Measurements from ENCODE around the gene MAB21L4. TPM values are rescaled to one million over a fixed set of nuclear protein-coding genes. Genes with fewer than 3 reads are reported as not detected.

Gene MAB21L4
- total and polyA plus RNA-seq, 11 donors = 0.10 to 0.75 TPM; not detected in 9

DNA sequence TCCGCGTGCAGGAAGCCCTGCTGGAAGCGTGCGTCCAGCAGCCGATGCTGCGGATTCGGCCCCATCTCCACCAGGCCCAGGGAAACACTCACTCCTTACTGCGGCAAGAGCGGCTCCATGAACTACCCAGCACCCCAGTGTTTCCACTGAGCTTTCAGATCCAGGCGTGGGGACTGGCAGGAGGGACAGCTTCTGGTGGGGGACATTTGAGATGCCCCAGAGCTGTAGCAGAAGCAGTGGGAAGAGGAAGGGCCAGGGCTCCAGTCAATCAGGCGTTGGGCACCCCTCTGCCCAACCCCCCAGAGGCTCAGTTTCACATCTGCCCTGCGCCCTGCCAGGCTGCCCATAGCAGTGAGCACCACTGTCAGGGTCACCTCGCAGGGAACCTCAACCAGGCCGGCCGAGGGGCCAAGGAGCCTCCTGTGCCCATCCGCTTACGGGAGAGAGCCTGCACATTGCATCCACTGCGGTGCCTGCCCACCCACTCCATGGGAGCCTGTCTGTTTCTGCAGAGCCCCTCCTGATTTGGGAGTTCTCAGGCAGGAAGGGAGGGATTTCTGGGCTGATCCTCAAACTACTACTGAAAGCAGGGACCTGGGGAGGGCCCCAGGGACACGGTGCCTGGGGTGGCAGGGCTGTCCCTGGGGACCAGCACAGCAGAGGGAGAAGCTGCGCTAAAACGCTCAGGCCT is 22.7 kb downstream of the MAB21L4 start:
- intact Hi-C loops (cut with DNase I) = no loop called here
- H3K27ac ChIP-seq = no peak overlapping the region
- no peaks in the 10 kb centered on the region for H3K9me3 ChIP-seq
- ATAC-seq (no peak), DNase-seq (no peak)
- WGBS, 4 donors = 83 to 89% (median 86%) methylated on average over 5 to 21 of the region's 21 CpGs
- H3K4me1 ChIP-seq = no peaks in the 10 kb centered on the region
- H3K27me3 ChIP-seq = no peaks in the 10 kb centered on the region
- no peak overlapping the region for H3K4me3 ChIP-seq
- TF ChIP-seq CTCF (IDR thresholded peaks at IDR 0.05) = no peak
- TF ChIP-seq POLR2A (IDR thresholded peaks at IDR 0.05) = no peak
- no peaks in the 10 kb centered on the region for H3K36me3 ChIP-seq

- 84 to 92% (median 86%) methylated on average over 12 to 17 of the region's 17 CpGs for WGBS, 4 donors
- Histone ChIP-seq H3K4me1 (no peaks in the 10 kb centered on the region), H3K36me3 (no peaks in the 10 kb centered on the region), H3K27ac (no peak overlapping the region), H3K27me3 (no peaks in the 10 kb centered on the region), H3K9me3 (no peaks in the 10 kb centered on the region), H3K4me3 (no peak overlapping the region)
- ATAC-seq = no peak
- intact Hi-C loops (cut with DNase I) = no loop called here
- TF ChIP-seq CTCF (IDR thresholded peaks at IDR 0.05) (no peak), POLR2A (IDR thresholded peaks at IDR 0.05) (no peak)
- no peak for DNase-seq
Observed at GRCh38 chr2:240872317-240873097, 23.4 kb downstream of the MAB21L4 start.

DNA sequence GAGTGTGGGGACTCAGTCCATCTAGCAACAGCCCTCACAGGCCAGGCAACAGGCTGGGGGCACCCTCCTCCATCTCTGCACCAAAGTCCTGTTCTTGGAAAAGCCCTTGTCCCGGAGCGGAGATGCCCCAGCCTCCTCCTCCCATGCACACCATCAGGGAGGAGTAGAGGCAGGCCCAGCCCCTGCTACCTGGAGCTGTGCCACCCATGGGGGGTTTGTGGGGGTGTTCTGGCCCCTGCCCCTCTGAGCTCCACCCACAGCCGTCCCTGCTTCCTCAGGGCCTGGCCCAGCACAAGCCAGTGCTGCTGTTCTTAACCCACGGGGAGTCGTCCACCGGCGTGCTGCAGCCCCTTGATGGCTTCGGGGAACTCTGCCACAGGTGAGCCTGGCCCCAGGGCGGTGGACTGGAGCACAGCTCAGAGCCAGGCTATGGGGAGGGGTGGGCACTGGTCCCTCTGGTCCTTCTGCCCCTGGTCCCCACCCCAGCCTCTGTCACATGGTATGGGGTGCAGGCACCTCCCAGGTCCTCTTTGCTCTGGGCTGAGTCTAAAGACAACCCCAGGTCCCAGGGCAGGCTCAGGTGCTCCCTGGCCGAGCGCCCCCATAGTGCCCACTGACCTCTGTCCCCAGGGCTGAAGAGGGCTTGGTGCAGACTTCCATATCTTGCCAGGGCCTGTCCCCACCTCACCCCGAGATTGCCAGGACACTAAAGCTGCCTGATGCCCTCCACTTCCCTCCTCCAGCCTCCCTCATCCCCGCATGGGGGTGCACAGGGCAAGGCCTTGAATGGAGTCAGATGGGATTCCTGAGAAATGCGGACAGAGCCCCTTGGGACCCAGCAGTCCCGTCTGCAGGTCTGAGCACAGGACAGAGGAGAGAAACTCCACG is 24.6 kb downstream of the MAB21L4 start:
- Histone ChIP-seq H3K9me3 (no peaks in the 10 kb centered on the region), H3K27ac (no peak overlapping the region), H3K4me1 (no peaks in the 10 kb centered on the region), H3K27me3 (no peaks in the 10 kb centered on the region), H3K36me3 (no peaks in the 10 kb centered on the region), H3K4me3 (no peak overlapping the region)
- ATAC-seq = no peak
- DNase-seq = no peak
- intact Hi-C loops (cut with DNase I) = no loop called here
- WGBS, 4 donors = 82 to 87% (median 85%) methylated on average over 10 to 16 of the region's 16 CpGs
- TF ChIP-seq POLR2A (IDR thresholded peaks at IDR 0.05) = no peak
- TF ChIP-seq CTCF (IDR thresholded peaks at IDR 0.05) = no peak
